Activated CD8-positive, alpha-beta T cell treated with anti-CD3 and anti-CD28 coated beads for 36 hours (primary cell): Measurements from ENCODE around the gene XAF1. TPM values are rescaled to one million over a fixed set of nuclear protein-coding genes. Genes with fewer than 3 reads are reported as not detected.
A peak's percentile ranks its signal among the peaks of the same experiment; 100 is the strongest.

Source experiments
- ATAC-seq: fragments of 200-7000 bp; cut with Tn5 transposase; one replicate; pipeline ENCODE4 v1.10.0; 2021; ENCODE audit warnings: mild to moderate bottlenecking, moderate library complexity
- CTCF ChIA-PET: fragments of 350-600 bp; sonication (Branson Sonifier 250); formaldehyde crosslinking; loops from one replicate; lab custom pipeline; 2021; ENCODE audit warnings: antibody characterized with exemption; lab: Charles Lee
- POLR2A ChIA-PET: fragments of 350-600 bp; sonication (Branson Sonifier 250); formaldehyde crosslinking; loops from one replicate; lab custom pipeline; 2021; ENCODE audit warnings: antibody characterized with exemption; lab: Charles Lee
- DNase-seq: peaks from one replicate; pipeline ENCODE4 v3.0.0-alpha.2; 2020
- H3K27ac Mint-ChIP-seq: one replicate; pipeline ENCODE4 v1.8.0; 2021; ENCODE audit warnings: mild to moderate bottlenecking, mixed read lengths
- H3K27me3 Mint-ChIP-seq: one replicate; pipeline ENCODE4 v1.8.0; 2021; ENCODE audit warnings: mixed read lengths
- H3K36me3 Mint-ChIP-seq: one replicate; pipeline ENCODE4 v1.8.0; 2021; ENCODE audit warnings: low read depth, mixed read lengths
- H3K4me1 Mint-ChIP-seq: one replicate; pipeline ENCODE4 v1.8.0; 2021; ENCODE audit warnings: low read depth, mixed read lengths
- H3K4me3 Mint-ChIP-seq: one replicate; pipeline ENCODE4 v1.8.0; 2021; ENCODE audit warnings: mild to moderate bottlenecking, moderate library complexity, mixed read lengths
- H3K9me3 Mint-ChIP-seq: one replicate; pipeline ENCODE4 v1.8.0; 2021; ENCODE audit warnings: mixed read lengths
- intact Hi-C: fragments of 100-400 bp; cut with micrococcal nuclease; formaldehyde crosslinking; loops from one replicate; pipeline ENCODE4 v1.10.0; 2022
- total RNA-seq, 2 experiments: library from RNA; stranded (reverse); gene quantifications; one replicate each; pipeline ENCODE4 v1.2.3, GENCODE V29; 2021
- TF ChIP-seq, protein P1 (sequence below): fragments of 200-600 bp; IDR thresholded peaks from one replicate; pipeline ENCODE4 v1.8.0; 2022; ENCODE audit warnings: antibody characterized with exemption, mild to moderate bottlenecking

XAF1 gene
- total RNA-seq, 2 experiments from 2014 or later: 15.2 to 18.4 TPM

DNA sequence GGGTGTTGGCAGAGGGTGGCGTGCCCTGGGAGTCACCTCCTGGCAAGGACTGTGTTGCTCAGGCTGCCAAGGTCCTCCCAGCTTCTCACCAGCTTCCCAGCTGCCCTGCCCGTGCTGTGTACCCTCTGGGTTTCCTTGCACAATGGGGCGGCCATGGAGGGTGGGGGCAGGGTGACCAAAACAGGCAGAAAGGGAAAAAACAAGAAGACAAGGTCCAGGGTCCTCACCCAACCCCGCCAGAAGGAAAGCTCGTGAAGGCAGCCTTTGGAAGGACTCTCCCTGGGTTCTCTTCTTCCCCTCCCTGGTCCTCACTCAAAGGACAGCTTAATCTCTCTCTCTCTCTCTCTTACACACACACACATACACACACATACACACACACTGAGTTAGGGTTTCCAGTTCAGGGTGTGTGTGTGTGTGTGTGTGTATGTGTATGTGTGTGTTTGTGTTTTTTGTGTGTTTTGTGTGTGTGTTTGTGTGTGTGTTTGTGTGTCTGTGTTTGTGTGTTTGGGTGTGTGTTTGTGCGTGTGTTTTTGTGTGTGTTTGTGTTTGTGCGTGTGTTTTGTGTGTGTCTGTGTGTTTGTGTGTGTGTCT is 44.7 kb upstream of the XAF1 start:
- Mint-ChIP-seq H3K4me3 (no peak overlapping the region), H3K27me3 (peaks cover 50% of the 10 kb centered on the region), H3K4me1 (peaks cover 14% of the 10 kb centered on the region), H3K9me3 (peaks cover 2% of the 10 kb centered on the region), H3K27ac (no peak overlapping the region), H3K36me3 (no peaks in the 10 kb centered on the region)
- TF ChIP-seq, protein P1, sequence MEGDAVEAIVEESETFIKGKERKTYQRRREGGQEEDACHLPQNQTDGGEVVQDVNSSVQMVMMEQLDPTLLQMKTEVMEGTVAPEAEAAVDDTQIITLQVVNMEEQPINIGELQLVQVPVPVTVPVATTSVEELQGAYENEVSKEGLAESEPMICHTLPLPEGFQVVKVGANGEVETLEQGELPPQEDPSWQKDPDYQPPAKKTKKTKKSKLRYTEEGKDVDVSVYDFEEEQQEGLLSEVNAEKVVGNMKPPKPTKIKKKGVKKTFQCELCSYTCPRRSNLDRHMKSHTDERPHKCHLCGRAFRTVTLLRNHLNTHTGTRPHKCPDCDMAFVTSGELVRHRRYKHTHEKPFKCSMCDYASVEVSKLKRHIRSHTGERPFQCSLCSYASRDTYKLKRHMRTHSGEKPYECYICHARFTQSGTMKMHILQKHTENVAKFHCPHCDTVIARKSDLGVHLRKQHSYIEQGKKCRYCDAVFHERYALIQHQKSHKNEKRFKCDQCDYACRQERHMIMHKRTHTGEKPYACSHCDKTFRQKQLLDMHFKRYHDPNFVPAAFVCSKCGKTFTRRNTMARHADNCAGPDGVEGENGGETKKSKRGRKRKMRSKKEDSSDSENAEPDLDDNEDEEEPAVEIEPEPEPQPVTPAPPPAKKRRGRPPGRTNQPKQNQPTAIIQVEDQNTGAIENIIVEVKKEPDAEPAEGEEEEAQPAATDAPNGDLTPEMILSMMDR: no peak
- intact Hi-C loops: no loop called here
- ATAC-seq: no peak
- no peak for DNase-seq
- ChIA-PET CTCF (no interaction called here), POLR2A (no interaction called here)

- no peak overlapping the region for H3K4me3 Mint-ChIP-seq
- intact Hi-C loops: no loop called here
- no peak for DNase-seq
- peaks cover 14% of the 10 kb centered on the region for H3K4me1 Mint-ChIP-seq
- H3K9me3 Mint-ChIP-seq: peaks cover 2% of the 10 kb centered on the region
- ATAC-seq: no peak
- peaks cover 52% of the 10 kb centered on the region for H3K27me3 Mint-ChIP-seq
- H3K36me3 Mint-ChIP-seq: no peaks in the 10 kb centered on the region
- H3K27ac Mint-ChIP-seq: no peak overlapping the region
- ChIA-PET POLR2A (no interaction called here), CTCF (interaction anchor here (1.3 kb wide), 1 partner anchor 132 kb away, joined by 4 read pairs; no protein-coding TSS in a partner anchor)
- TF ChIP-seq, protein P1: no peak
These were observed 44.2 kb upstream of the XAF1 start for GRCh38 chr17:6711681-6712057.

GRCh38 chr17:6712058-6712853 is 43.6 kb upstream of the XAF1 start:
- intact Hi-C loops: no loop called here
- ChIA-PET POLR2A (interaction anchor here (1.0 kb wide), 1 partner anchor 51 kb away, joined by 3 read pairs; no protein-coding TSS in a partner anchor), CTCF (interaction anchor here (0.7 to 1.5 kb wide), 3 partner anchors 131 to 239 kb away, joined by 3 to 4 read pairs (median 4); no protein-coding TSS in a partner anchor)
- no peak overlapping the region for H3K27ac Mint-ChIP-seq
- peaks cover 55% of the 10 kb centered on the region for H3K27me3 Mint-ChIP-seq
- ATAC-seq (no peak), DNase-seq (no peak)
- H3K36me3 Mint-ChIP-seq: no peaks in the 10 kb centered on the region
- no peak overlapping the region for H3K4me3 Mint-ChIP-seq
- TF ChIP-seq, protein P1: no peak
- H3K4me1 Mint-ChIP-seq: peaks cover 14% of the 10 kb centered on the region
- peaks cover 4% of the 10 kb centered on the region for H3K9me3 Mint-ChIP-seq

GRCh38 chr17:6712854-6713129 is 43.1 kb upstream of the XAF1 start:
- TF ChIP-seq, protein P1: no peak
- Mint-ChIP-seq H3K27ac (no peak overlapping the region), H3K27me3 (peaks cover 58% of the 10 kb centered on the region), H3K4me3 (peak overlapping the region; percentile 29), H3K4me1 (peaks cover 14% of the 10 kb centered on the region), H3K9me3 (peaks cover 4% of the 10 kb centered on the region), H3K36me3 (no peaks in the 10 kb centered on the region)
- ChIA-PET POLR2A (interaction anchor here (1.0 kb wide), 1 partner anchor 52 kb away, joined by 3 read pairs; no protein-coding TSS in a partner anchor), CTCF (interaction anchor here (0.7 to 1.5 kb wide), 3 partner anchors 130 to 240 kb away, joined by 3 to 4 read pairs (median 4); no protein-coding TSS in a partner anchor)
- intact Hi-C loops: no loop called here
- DNase-seq: no peak
- ATAC-seq: no peak
